Astrocyte (in vitro differentiated cells and primary cell): ENCODE results near the gene PTX4.

Experiments
- CTCF ChIP-seq: IDR thresholded peaks from 2 replicates; pipeline ENCODE4 v1.5.1; 2011; ENCODE audit warnings: low read depth, mild to moderate bottlenecking, inconsistent platforms, low read length, moderate library complexity; ENCODE audit not compliant: insufficient read depth
- EZH2 ChIP-seq: IDR thresholded peaks from 2 replicates; pipeline ENCODE4 v1.6.1; 2012; ENCODE audit warnings: mild to moderate bottlenecking, low read length, inconsistent platforms; ENCODE audit not compliant: insufficient read depth

- TF ChIP-seq CTCF = no peak
- TF ChIP-seq EZH2 = no peak
Measured at GRCh38 chr16:1496464-1496863, 7.7 kb upstream of the PTX4 start.
